A549 (cell line): ENCODE measurements around the gene GRM6. TPM values are rescaled to one million over a fixed set of nuclear protein-coding genes. Genes with fewer than 3 reads are reported as not detected.

ENCODE experiments used
- ATAC-seq, 2 experiments: fragments of 200-7000 bp in 1 of 2; fragments of >200 bp in 1 of 2; cut with Nextera tagmentation in 1 of 2; cut with Tn5 transposase in 1 of 2; 3 replicates each; pipeline versions ENCODE4 v1.8.0 to v1.9.1; 2018 to 2020; ENCODE audit warnings: mild to moderate bottlenecking in 1 of 2, moderate library complexity in 1 of 2
- CTCF ChIA-PET: fragments of 300-600 bp; sonication (Branson Sonifier 250); formaldehyde crosslinking; extraction: SDS; loops from one replicate; lab custom pipeline; 2021; ENCODE audit warnings: antibody characterized with exemption, inconsistent platforms; lab: Yijun Ruan, JAX
- POLR2A ChIA-PET: fragments of 350-600 bp; formaldehyde crosslinking; extraction: SDS; loops from one replicate; lab custom pipeline; 2021; ENCODE audit warnings: antibody characterized with exemption, inconsistent platforms; lab: Yijun Ruan, JAX
- DNase-seq, 2 experiments: peaks; one replicate each; pipeline versions ENCODE4 v3.0.0 to v3.0.0-alpha.2; 2011 to 2016; ENCODE audit warnings: low read depth in 1 of 2, low spot score in 1 of 2
- FAIRE-seq: peaks from 2 replicates; lab custom pipeline; 2011; peaks lifted over from hg19 to GRCh38; lab: Jason Lieb, UNC
- H3K27ac ChIP-seq, 2 experiments: fragments of >200 bp; sonication (Bioruptor Twin); formaldehyde crosslinking; 3 replicates each; pipeline ENCODE4 v1.5.1; 2016 to 2017
- H3K4me1 ChIP-seq: fragments of >200 bp; sonication (Bioruptor Twin); formaldehyde crosslinking; 3 replicates; pipeline ENCODE4 v1.6.1; 2016
- H3K4me2 ChIP-seq: fragments of >200 bp; sonication (Bioruptor Twin); formaldehyde crosslinking; 3 replicates; pipeline ENCODE4 v1.6.1; 2016
- H3K4me3 ChIP-seq: fragments of >200 bp; sonication (Bioruptor Twin); formaldehyde crosslinking; 3 replicates; pipeline ENCODE4 v1.5.1; 2016
- H3K9me3 ChIP-seq: fragments of >200 bp; sonication (Bioruptor Twin); formaldehyde crosslinking; 3 replicates; pipeline ENCODE4 v1.6.1; 2016
- BCL3 ChIP-seq: fragments of >200 bp; sonication (Bioruptor Twin); formaldehyde crosslinking; IDR thresholded peaks from 3 replicates; pipeline ENCODE4 v1.6.1; 2016
- CBX2 ChIP-seq: fragments of 200-600 bp; sonication (generic); IDR thresholded peaks from 2 replicates; pipeline ENCODE4 v1.6.1; 2016; ENCODE audit warnings: low read depth, mild to moderate bottlenecking, borderline replicate concordance
- EHF ChIP-seq: fragments of 250-450 bp; sonication (Bioruptor Pico); IDR thresholded peaks from 2 replicates; pipeline ENCODE4 v1.5.0; 2020; ENCODE audit warnings: mild to moderate bottlenecking
- EHMT2 ChIP-seq: fragments of 200-600 bp; sonication (generic); IDR thresholded peaks from 2 replicates; pipeline ENCODE4 v1.6.1; 2016; ENCODE audit warnings: antibody characterized with exemption, low read depth, mild to moderate bottlenecking, moderate library complexity
- FOSL2 ChIP-seq, 2 experiments: fragments of 450-650 bp in 1 of 2; fragments of >200 bp in 1 of 2; sonication (Bioruptor Twin) in 1 of 2; formaldehyde crosslinking; IDR thresholded peaks; 2 replicates each; pipeline versions ENCODE4 v1.5.0 to v1.6.1; 2016 to 2020; ENCODE audit warnings: mild to moderate bottlenecking in 1 of 2, moderate library complexity in 1 of 2
- HES2 ChIP-seq: fragments of >200 bp; sonication (Bioruptor Twin); formaldehyde crosslinking; IDR thresholded peaks from 2 replicates; pipeline ENCODE4 v1.6.1; 2016
- HOXA7 ChIP-seq: fragments of 250-450 bp; sonication (Bioruptor Pico); IDR thresholded peaks from 2 replicates; pipeline ENCODE4 v1.5.0; 2020; ENCODE audit warnings: mild to moderate bottlenecking, moderate library complexity
- HOXB13 ChIP-seq: fragments of 250-450 bp; sonication (Bioruptor Pico); IDR thresholded peaks from 2 replicates; pipeline ENCODE4 v1.5.0; 2020; ENCODE audit warnings: low read depth, mild to moderate bottlenecking, moderate library complexity
- JUN ChIP-seq, 2 experiments: fragments of >200 bp; sonication (Bioruptor Twin); formaldehyde crosslinking; IDR thresholded peaks; 2 replicates in 1 of 2; 3 replicates in 1 of 2; pipeline ENCODE4 v1.6.1; 2016 to 2017
- JUNB ChIP-seq: fragments of >200 bp; sonication (Bioruptor Twin); formaldehyde crosslinking; IDR thresholded peaks from 2 replicates; pipeline ENCODE4 v1.6.1; 2016
- KDM5A ChIP-seq: fragments of 200-600 bp; sonication (generic); IDR thresholded peaks from 2 replicates; pipeline ENCODE4 v1.6.1; 2016; ENCODE audit warnings: antibody characterized with exemption, mild to moderate bottlenecking
- MAZ ChIP-seq: fragments of 150-350 bp; IDR thresholded peaks from 2 replicates; pipeline ENCODE4 v1.6.1; 2014; ENCODE audit warnings: antibody characterized with exemption, low read depth, low read length, borderline replicate concordance
- PBX3 ChIP-seq: IDR thresholded peaks from 2 replicates; pipeline ENCODE4 v1.6.1; 2012
- POLR2A ChIP-seq: IDR thresholded peaks from 2 replicates; pipeline ENCODE4 v1.6.1; 2012; ENCODE audit warnings: mild to moderate bottlenecking, low read length
- POLR2AphosphoS2 ChIP-seq: conservative IDR thresholded peaks from 2 replicates; pipeline ENCODE4 v1.6.1; 2012; ENCODE audit warnings: low read length, improper control_type of control experiment, inconsistent platforms
- RARB ChIP-seq: fragments of 250-450 bp; sonication (Bioruptor Pico); IDR thresholded peaks from 2 replicates; pipeline ENCODE4 v1.8.0; 2021; ENCODE audit warnings: mild to moderate bottlenecking, moderate library complexity
- RCOR1 ChIP-seq: fragments of 150-350 bp; IDR thresholded peaks from 2 replicates; pipeline ENCODE4 v1.6.1; 2014; ENCODE audit warnings: antibody characterized with exemption, low read length, low read depth
- RNF2 ChIP-seq: fragments of 200-600 bp; sonication (generic); IDR thresholded peaks from 2 replicates; pipeline ENCODE4 v1.6.1; 2016; ENCODE audit warnings: low read depth, mild to moderate bottlenecking, antibody characterized with exemption, moderate library complexity, borderline replicate concordance
- TFCP2L1 ChIP-seq: fragments of 250-450 bp; sonication (Bioruptor Pico); IDR thresholded peaks from 2 replicates; pipeline ENCODE4 v1.5.0; 2021; ENCODE audit warnings: mild to moderate bottlenecking
- ZFP36 ChIP-seq: fragments of 450-650 bp; IDR thresholded peaks from 2 replicates; pipeline ENCODE4 v1.6.1; 2014; ENCODE audit warnings: borderline replicate concordance; ENCODE audit not compliant: partially characterized antibody
- ZSCAN20 ChIP-seq: fragments of 250-450 bp; sonication (Bioruptor Pico); IDR thresholded peaks from 2 replicates; pipeline ENCODE4 v1.8.0; 2022; ENCODE audit warnings: mild to moderate bottlenecking, moderate library complexity
- WGBS: methylation state at CpG from one replicate; pipeline ENCODE4 v1.1.6; 2017; ENCODE audit errors: missing lambda C conversion rate; 5-methylcytosine and 5-hydroxymethylcytosine counted together
- polyA plus RNA-seq, 4 experiments: library from polyadenylated mRNA; depleted of rRNA in 3 of 4; stranded (reverse); fragments of >200 nt; fragmentation: RNase III in 1 of 4; extraction: RNeasy Plus Mini Kit Qiagen cat#74134 plus additional on column Dnase treatment in 1 of 4; gene quantifications; 2 replicates in 3 of 4; 3 replicates in 1 of 4; pipeline ENCODE4 v1.2.3, GENCODE V29; 2011 to 2017
- TF ChIP-seq, protein P1 (sequence below): fragments of 250-450 bp; sonication (Bioruptor Pico); IDR thresholded peaks from 2 replicates; pipeline ENCODE4 v1.5.0; 2021; ENCODE audit warnings: mild to moderate bottlenecking, moderate library complexity, borderline replicate concordance
- TF ChIP-seq, protein P2 (sequence below): fragments of >200 bp; sonication (Bioruptor Twin); formaldehyde crosslinking; IDR thresholded peaks from 3 replicates; pipeline ENCODE4 v1.5.1; 2016
- TF ChIP-seq, protein P3 (sequence below): IDR thresholded peaks from 2 replicates; pipeline ENCODE4 v1.6.1; 2012; ENCODE audit warnings: low read depth, borderline replicate concordance
- TF ChIP-seq, protein P4 (sequence below): fragments of 450-650 bp; IDR thresholded peaks from 2 replicates; pipeline ENCODE4 v1.6.1; 2014; ENCODE audit warnings: antibody characterized with exemption

Gene GRM6
- polyA plus RNA-seq, 2 of the 4 experiments (the other 2 are of a cell fraction): not detected

GRCh38 chr5:178993955-178994579 lies 1.1 kb downstream of the GRM6 start:
- CTCF ChIA-PET: no interaction called here
- FAIRE-seq: no peak
- ATAC-seq: no peak
- no peak overlapping the region for H3K27ac ChIP-seq
- no peak for DNase-seq
- H3K4me1 ChIP-seq: no peaks in the 10 kb centered on the region
- H3K4me2 ChIP-seq: no peak overlapping the region
- POLR2A ChIA-PET: no interaction called here
- 76% methylated on average over 44 of the region's 53 CpGs for WGBS
- TF ChIP-seq, protein P1, sequence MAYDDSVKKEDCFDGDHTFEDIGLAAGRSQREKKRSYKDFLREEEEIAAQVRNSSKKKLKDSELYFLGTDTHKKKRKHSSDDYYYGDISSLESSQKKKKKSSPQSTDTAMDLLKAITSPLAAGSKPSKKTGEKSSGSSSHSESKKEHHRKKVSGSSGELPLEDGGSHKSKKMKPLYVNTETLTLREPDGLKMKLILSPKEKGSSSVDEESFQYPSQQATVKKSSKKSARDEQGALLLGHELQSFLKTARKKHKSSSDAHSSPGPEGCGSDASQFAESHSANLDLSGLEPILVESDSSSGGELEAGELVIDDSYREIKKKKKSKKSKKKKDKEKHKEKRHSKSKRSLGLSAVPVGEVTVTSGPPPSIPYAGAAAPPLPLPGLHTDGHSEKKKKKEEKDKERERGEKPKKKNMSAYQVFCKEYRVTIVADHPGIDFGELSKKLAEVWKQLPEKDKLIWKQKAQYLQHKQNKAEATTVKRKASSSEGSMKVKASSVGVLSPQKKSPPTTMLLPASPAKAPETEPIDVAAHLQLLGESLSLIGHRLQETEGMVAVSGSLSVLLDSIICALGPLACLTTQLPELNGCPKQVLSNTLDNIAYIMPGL: no peak
- TF ChIP-seq CBX2 (no peak), HOXB13 (CRISPR knock-in tag) (no peak), EHF (CRISPR knock-in tag) (no peak), JUNB (no peak), POLR2AphosphoS2 (no peak), RARB (no peak), ZFP36 (no peak), TFCP2L1 (CRISPR knock-in tag) (no peak), HOXA7 (CRISPR knock-in tag) (no peak), JUN (IDR thresholded peaks at IDR 0.05) (no peak), ZSCAN20 (CRISPR knock-in tag) (no peak), POLR2A (no peak), FOSL2 (IDR thresholded peaks at IDR 0.05) (no peak), FOSL2 (CRISPR knock-in tag; IDR thresholded peaks at IDR 0.05) (no peak), KDM5A (no peak), BCL3 (no peak), RCOR1 (no peak), EHMT2 (no peak), MAZ (no peak)
- TF ChIP-seq, protein P2, sequence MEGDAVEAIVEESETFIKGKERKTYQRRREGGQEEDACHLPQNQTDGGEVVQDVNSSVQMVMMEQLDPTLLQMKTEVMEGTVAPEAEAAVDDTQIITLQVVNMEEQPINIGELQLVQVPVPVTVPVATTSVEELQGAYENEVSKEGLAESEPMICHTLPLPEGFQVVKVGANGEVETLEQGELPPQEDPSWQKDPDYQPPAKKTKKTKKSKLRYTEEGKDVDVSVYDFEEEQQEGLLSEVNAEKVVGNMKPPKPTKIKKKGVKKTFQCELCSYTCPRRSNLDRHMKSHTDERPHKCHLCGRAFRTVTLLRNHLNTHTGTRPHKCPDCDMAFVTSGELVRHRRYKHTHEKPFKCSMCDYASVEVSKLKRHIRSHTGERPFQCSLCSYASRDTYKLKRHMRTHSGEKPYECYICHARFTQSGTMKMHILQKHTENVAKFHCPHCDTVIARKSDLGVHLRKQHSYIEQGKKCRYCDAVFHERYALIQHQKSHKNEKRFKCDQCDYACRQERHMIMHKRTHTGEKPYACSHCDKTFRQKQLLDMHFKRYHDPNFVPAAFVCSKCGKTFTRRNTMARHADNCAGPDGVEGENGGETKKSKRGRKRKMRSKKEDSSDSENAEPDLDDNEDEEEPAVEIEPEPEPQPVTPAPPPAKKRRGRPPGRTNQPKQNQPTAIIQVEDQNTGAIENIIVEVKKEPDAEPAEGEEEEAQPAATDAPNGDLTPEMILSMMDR: no peak
- H3K9me3 ChIP-seq: peaks cover 15% of the 10 kb centered on the region; the same call in 2 of the 3 replicates
- no peak overlapping the region for H3K4me3 ChIP-seq

DNA sequence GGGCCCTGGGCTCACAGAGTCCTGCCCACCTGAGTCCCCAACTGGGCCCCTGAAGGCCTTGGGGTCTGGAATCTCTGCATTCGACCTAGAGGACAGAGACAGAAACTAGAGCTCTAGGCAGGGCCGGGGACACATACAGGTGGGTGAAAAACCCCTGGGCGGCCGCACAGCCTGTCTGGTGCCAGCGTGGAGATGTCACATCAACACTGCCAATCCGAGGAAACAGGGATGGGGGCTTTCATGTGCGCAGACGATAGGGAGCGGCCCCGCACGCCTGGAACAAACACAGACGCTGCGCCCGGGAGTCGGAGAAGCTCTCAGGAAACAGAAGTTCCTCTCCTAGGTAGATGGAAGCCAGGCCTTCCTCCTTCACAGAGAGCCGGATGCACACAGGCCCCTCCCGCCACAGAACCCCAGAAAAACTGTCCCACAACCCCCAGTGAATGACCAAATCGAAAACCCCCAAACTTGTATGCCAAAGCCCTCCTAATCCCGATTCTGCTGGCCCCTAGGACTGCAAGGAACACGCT lies 1.8 kb downstream of the GRM6 start:
- Histone ChIP-seq H3K27ac (no peak overlapping the region), H3K4me1 (no peaks in the 10 kb centered on the region), H3K4me2 (no peak overlapping the region), H3K9me3 (peaks cover 15% of the 10 kb centered on the region; the same call in 2 of the 3 replicates), H3K4me3 (no peak overlapping the region)
- ChIA-PET CTCF (interaction anchor here (1.4 kb wide), 1 partner anchor 50 kb away, joined by 4 read pairs; no protein-coding TSS in a partner anchor), POLR2A (no interaction called here)
- DNase-seq (no peak), FAIRE-seq (no peak), ATAC-seq (no peak)
- TF ChIP-seq RNF2: no peak
- TF ChIP-seq, protein P3, sequence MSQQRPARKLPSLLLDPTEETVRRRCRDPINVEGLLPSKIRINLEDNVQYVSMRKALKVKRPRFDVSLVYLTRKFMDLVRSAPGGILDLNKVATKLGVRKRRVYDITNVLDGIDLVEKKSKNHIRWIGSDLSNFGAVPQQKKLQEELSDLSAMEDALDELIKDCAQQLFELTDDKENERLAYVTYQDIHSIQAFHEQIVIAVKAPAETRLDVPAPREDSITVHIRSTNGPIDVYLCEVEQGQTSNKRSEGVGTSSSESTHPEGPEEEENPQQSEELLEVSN: no peak
- TF ChIP-seq, protein P4, sequence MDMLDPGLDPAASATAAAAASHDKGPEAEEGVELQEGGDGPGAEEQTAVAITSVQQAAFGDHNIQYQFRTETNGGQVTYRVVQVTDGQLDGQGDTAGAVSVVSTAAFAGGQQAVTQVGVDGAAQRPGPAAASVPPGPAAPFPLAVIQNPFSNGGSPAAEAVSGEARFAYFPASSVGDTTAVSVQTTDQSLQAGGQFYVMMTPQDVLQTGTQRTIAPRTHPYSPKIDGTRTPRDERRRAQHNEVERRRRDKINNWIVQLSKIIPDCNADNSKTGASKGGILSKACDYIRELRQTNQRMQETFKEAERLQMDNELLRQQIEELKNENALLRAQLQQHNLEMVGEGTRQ: no peak
- TF ChIP-seq, protein P2: no peak
- no peak for TF ChIP-seq HES2
- TF ChIP-seq RARB: no peak
- no peak for TF ChIP-seq PBX3
- no peak for TF ChIP-seq FOSL2 (IDR thresholded peaks at IDR 0.05)
- TF ChIP-seq FOSL2 (CRISPR knock-in tag; IDR thresholded peaks at IDR 0.05): no peak
- 42% methylated on average over 18 of the region's 20 CpGs for WGBS
